ENCODE measurements around the gene MAPK8.
"Not testable (repeated sequence)": the region's sequence is repeated elsewhere in the genome, so short reads cannot be mapped to it uniquely, and the experiment has no call there.

MAPK8 gene

GRCh38 chr10:48274636-48275035 is 31.8 kb upstream of the MAPK8 start, which contains the start of gene FRMPD2:
FRMPD2 (minus strand) TSS chr10:48274696; CDS start chr10:48274567, 129 bp downstream.
- no peak for TF ChIP-seq ZFX (IDR thresholded peaks at IDR 0.05)
- TF ChIP-seq CTCF (conservative IDR thresholded peaks at IDR 0.05): no peak
- no peak within 1 kb of the TSS for H3K27ac ChIP-seq

DNA sequence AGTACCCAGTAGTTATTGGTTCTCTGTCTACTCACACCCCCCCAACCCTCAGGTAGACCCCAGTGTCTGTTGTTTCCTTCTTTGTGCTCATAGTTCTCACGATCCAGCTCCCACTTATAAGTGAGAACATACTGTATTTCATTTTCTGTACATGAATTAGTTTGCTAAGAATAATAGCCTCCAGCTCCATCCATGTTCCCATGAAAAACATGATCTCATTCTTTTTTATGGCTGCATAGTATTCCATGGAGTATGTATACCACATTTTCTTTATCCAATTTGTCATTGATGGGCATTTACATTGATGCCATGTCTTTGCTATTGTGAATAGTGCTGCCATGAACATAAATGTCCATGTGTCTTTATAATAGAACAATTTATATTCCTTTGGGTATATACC is 29.4 kb upstream of the MAPK8 start:
- TF ChIP-seq ZFX (IDR thresholded peaks at IDR 0.05): no peak
- TF ChIP-seq CTCF (conservative IDR thresholded peaks at IDR 0.05): no peak
- H3K27ac ChIP-seq: no peak overlapping the region

DNA sequence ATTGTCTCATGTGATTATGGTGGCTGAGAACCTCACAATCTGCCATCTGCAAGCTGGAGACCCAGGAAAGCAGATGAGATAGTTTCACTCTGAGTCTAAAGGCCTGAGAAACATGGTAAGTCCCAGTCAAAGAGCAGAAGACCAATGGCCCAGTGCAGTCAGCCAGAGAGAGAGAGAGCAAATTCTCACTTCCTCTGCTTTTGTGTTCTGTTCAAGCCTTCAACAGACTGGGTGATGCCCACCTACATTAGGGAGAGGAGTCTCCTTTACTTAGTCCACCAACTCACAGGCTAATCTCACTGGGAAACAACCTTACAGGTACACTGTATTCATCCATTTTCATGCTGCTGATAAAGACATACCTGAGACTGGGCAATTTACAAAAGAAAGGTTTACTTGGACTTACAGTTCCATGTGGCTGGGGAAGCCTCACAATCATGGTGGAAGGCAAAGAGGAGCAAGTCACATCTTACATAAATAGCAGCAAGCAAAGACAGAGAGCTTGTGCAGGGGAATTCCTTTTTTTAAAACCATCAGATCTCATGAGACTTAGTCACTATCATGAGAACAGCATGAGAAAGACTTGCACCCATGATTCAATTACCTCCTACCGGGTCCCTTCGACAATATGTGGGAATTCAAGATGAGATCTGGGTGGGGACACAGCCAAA is 27.3 kb upstream of the MAPK8 start:
- TF ChIP-seq ZFX (IDR thresholded peaks at IDR 0.05) (no peak), CTCF (conservative IDR thresholded peaks at IDR 0.05) (no peak)
- no peak overlapping the region for H3K27ac ChIP-seq

GRCh38 chr10:48281697-48282096 is 24.8 kb upstream of the MAPK8 start:
- H3K27ac ChIP-seq: not testable (repeated sequence)

DNA sequence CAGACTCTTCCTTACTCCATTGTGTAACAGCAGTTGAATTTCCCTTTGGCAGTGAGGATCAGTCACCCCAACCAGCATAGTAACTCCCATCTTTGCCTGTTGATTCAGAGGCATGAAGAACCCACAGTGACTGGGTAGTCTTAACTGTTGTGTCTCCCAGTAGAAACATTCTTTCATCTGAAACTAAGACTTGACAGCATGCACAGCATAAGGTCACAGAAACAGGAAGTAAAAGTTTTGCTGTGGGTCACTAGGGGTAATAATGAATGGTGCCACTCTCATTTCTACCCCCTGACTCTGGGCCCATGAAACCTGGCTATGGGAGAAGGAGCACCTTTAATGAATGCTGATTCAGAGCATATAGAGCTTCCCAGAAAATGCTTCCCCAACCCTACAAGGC is 23.6 kb upstream of the MAPK8 start:
- H3K27ac ChIP-seq: no peak overlapping the region
- TF ChIP-seq CTCF (conservative IDR thresholded peaks at IDR 0.05) (no peak), ZFX (IDR thresholded peaks at IDR 0.05) (no peak)

DNA sequence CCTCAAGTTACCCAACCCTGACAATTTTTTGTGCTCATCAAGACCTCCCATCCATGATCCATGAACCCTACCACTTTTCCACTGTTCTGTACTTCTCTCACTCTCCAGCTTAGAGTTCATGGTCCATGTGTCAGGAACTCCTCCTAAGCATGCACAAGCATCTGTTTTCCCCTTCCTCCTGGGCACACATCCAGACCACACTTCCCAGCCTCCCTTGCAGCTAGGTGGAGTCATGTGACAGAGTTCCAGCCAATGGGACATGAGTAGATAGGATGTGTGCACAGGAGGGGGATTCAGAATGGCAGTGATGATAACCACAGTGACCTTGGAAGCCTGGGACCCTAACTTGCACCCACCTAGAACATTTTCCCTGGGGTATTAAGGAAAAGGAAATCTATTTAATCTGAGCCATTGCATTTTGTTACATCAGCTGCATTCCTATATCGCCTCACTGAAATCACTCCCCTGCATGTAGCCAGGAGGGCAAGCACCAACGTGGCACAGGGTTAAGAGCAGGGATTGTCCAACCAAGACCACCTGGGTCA is 22.4 kb upstream of the MAPK8 start:
- no peak overlapping the region for H3K27ac ChIP-seq
- TF ChIP-seq ZFX (IDR thresholded peaks at IDR 0.05) (no peak), CTCF (conservative IDR thresholded peaks at IDR 0.05) (no peak)

- H3K27ac ChIP-seq: no peak overlapping the region
- no peak for TF ChIP-seq ZFX (IDR thresholded peaks at IDR 0.05)
- no peak for TF ChIP-seq CTCF (conservative IDR thresholded peaks at IDR 0.05)
Measured at GRCh38 chr10:48284811-48285210, 21.7 kb upstream of the MAPK8 start.

- H3K27ac ChIP-seq: no peak overlapping the region
- TF ChIP-seq ZFX (IDR thresholded peaks at IDR 0.05): no peak
- no peak for TF ChIP-seq CTCF (conservative IDR thresholded peaks at IDR 0.05)
Measured at GRCh38 chr10:48285710-48286109, 20.8 kb upstream of the MAPK8 start.
